Effector CD4-positive, alpha-beta T cell (primary cell): ENCODE results near the gene TOR1B.
"Not testable (repeated sequence)": the region's sequence is repeated elsewhere in the genome, so short reads cannot be mapped to it uniquely, and the experiment has no call there.

Experiments
- DNase-seq: peaks from one replicate; pipeline ENCODE4 v3.0.0-alpha.2; 2020
- total RNA-seq: gene quantifications from one replicate; lab custom pipeline; 2026; lab: John Stamatoyannopoulos, UW

The TOR1B gene
- 28.0 reads per million, percentile 54 among the genes with 10 or more reads in this experiment for total RNA-seq

GRCh38 chr9:129802833-129803675, at the start of gene TOR1B:
TOR1B (plus strand) TSS chr9:129803184; CDS start chr9:129803213, 29 bp downstream.
- peak; percentile 92 for DNase-seq

GRCh38 chr9:129755151-129755550, 47.8 kb upstream of the TOR1B start:
- no peak for DNase-seq

GRCh38 chr9:129756191-129756590, 46.8 kb upstream of the TOR1B start:
- DNase-seq: no peak

DNA sequence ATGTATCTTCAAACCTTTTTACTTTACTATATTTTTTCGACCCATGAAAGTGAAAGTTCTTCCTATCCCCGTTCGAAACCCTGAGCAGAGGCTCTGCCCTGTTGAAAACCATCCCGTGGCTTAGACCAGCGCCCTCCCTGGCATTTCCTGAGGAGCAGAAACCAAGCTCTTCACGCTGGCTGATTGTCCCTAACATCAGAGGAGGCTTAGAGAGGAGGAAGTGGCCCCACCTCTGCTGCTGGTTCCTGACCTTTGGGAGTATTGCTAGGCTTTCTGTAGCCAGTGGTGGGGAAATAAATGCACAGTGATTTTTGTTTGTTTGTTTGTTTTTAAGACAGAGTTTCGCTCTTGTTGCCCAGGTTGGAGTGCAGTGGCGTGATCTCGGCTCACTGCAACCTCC, 45.9 kb upstream of the TOR1B start:
- DNase-seq: no peak

- no peak for DNase-seq
Measured at GRCh38 chr9:129759319-129759718, 43.7 kb upstream of the TOR1B start.

- DNase-seq: no peak
Measured at GRCh38 chr9:129759804-129760502, 43.0 kb upstream of the TOR1B start.

- not testable (repeated sequence) for DNase-seq
Measured at GRCh38 chr9:129760784-129761183, 42.2 kb upstream of the TOR1B start.

- no peak for DNase-seq
Measured at GRCh38 chr9:129761293-129761900, 41.6 kb upstream of the TOR1B start.

GRCh38 chr9:129761901-129762369, 41.0 kb upstream of the TOR1B start:
- no peak for DNase-seq

DNA sequence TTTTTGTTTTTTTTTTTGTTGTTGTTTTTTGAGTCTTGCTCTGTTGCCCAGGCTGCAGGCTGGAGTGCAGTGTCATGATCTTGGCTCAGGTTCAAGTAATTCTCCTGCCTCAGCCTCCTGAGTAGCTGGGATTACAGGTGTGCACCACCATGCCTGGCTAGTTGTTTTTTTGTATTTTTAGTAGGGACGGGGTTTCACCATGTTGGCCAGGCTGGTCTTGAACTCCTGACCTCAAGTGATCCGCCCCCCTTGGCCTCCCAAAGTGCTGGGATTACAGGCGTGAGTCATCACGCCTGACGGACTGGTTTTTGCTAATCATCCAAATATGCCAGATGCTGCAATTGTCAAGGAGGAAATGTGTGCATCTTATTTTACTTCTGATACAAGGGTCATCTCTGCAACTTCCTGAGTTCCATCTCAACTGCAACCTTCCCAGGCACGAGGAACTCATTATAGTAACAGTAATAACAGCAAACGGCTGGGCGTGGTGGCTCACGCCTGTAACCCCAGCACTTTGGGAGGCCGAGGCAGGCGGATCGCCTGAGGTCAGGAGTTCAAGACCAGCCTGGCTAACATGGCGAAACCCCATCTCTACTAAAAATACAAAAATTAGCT, 40.5 kb upstream of the TOR1B start:
- not testable (repeated sequence) for DNase-seq

DNA sequence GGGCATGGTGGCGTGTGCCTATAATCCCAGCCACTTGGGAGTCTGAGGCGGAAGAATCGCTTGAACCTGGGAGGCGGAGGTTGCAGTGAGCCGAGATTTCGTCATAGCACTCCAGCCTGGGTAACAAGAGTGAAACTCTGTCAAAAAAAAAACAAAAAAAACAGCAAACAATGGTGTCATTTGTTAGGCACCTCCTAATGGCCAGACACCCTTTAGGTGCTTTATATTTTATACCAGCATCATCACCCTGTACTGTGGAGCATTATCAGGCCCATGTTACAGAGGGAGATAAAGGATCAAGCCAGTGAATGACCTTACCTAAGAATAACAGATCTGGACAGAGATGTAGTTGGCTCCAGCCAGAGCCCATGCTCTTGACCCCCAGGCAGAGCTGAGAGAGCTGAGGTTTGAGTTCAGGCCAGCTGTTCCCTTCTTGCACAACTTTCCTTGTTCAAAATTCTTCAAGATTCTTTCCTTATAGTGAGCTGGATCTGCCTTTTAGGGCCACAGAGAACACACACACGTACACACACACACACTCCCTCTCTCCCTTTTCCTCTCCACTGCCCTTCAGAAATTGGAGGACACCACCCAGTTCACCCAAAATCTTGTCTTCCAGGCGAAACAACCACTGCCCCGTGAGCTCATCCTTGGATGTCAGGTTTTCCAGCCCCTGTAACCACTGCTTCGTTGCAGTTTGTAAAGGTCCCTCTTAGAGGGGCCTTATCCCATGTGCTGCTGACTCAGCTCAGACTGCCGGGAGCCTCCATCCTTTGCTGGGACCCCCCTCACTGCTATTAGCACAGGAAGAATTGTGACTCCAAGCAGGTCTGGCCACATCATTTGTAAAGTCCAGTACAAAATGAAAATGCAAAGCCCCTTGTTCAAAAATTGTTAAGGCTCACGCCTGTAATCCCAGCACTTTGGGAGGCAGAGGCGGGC, 39.7 kb upstream of the TOR1B start:
- no peak for DNase-seq

DNA sequence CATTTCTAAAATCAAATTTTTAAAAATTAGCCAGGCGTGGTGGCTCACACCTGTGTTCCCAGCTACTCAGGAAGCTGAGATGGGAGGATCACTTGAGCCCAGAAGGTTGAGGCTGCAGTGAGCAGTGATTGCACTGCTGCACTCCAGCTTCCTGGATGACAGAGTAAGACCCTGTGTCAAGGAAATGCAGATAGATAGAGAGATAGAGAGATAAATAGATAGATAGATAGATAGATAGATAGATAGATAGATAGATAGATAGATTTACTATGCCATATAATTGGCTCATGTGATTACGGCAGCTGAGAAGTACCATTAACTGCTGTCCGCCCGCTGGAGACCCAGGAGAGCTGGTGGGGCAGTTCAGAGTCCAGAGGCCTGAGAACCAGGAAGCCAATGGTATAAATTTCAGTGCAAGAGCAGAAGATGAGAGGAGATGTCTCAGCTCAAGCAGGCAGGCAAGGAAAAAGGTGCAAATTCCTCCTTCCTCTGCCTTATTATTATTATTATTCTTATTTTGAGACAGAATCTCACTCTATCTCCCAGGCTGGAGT, 37.1 kb upstream of the TOR1B start:
- no peak for DNase-seq

DNA sequence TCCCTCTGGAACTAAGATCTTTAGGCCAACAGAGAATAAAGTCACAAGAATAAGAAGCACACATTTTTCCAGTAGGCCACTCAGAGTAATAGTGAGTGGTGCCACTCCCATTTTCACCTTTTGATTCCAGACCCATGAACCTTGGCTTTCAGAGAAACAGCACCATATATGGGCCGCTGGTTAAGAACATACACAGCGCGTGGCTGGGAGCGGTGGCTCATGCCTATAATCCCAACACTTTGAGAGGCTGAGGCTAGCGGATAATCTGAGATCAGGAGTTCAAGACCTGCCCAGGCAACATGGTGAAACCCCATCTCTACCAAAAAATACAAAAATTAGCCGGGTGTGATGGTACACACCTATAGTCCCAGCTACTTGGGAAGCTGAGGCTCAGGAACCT, 34.5 kb upstream of the TOR1B start:
- no peak for DNase-seq

GRCh38 chr9:129769669-129770068, 33.3 kb upstream of the TOR1B start:
- no peak for DNase-seq

DNA sequence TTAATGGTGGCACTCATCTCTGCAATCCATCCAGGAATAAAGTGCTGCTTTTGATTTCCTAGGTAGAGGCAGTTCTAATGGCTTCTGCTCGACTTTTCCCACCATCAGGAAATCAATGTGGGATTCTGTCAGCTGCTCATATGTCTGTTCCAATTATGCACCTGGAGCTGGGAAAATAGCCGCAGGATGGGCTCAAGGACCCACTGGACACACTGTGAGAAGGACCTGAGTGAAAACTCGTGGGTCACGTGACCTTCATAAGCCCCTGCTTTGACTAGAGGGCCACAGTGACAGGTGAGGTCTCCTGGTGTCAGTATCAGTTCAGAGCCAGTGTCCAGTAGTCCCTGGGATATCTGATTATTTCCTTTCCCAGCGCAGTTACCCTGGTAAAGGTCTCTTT, 32.2 kb upstream of the TOR1B start:
- no peak for DNase-seq

DNA sequence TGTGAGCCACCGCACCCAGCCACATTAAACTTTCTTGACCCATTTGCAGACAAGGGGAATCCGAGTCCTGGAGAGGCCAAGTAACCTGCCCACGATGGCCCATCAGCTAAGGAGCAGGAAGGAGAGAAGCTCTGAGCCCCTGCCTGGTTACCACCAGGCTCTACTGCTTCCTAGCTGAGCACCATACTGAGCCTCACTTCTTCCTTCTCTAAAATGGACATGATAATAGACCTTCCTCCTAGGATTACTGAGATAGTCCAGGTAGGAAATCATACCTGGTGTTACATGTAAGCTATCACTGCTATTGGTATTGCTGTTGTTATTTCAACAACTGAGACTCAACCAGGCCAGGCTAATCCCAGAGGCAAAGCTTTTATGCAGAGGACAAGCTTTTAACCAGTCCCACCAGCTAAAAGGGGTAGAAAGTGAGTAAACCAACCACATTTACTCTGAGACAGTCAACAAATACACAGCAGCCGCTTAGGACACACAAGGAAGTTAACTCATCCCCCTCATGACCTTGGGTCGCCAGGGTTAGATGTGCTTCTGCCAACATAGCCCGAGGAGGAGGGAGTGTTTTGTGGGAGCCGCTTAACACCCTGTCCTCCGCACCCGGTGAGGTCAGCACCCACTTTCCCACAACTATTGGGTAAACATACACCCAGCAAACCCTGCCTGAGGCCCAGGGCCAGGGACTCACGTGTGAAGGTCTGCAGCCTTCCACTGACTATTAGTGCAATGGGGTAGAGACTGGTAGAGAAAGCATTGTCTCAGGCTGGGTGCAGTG, 29.5 kb upstream of the TOR1B start:
- DNase-seq: no peak

DNA sequence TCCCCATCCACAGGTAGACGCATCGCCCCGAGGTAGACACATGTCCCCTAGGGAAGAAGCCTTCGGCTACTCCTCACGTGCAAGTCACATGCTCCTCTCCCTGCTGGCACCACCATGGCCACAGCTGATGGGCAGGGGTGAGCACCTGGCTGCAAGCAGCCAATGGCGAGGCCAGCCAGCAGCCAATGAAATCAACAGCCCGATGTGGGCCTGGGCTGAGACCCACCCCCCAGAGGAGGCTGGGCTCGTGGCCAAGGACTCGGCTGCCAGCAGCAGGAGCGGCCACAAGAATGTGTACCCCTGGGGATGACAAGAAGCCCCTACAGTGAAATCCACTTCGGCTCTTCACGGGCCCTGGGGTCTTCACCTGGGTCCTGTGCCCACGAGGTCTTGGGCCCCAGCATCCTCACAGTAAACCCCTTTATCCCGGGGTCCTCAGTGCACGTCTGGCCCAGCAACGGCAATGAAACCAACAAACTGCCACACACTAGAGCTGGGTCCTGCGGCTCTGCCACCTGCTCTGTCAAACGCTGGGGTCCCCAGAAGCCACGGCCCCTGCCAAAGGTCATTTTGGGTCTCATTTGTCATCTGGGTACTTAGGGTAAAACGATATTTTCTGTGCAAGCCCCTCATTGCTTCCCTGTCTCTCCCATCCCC, 28.1 kb upstream of the TOR1B start:
- DNase-seq: no peak

- no peak for DNase-seq
Measured at GRCh38 chr9:129775448-129775798, 27.6 kb upstream of the TOR1B start.

- not testable (repeated sequence) for DNase-seq
Measured at GRCh38 chr9:129776096-129776495, 26.9 kb upstream of the TOR1B start.

- DNase-seq: no peak
Measured at GRCh38 chr9:129776566-129776937, 26.4 kb upstream of the TOR1B start.
